Left renal cortex interstitium (tissue), 4 donors: ENCODE results near the gene DTNB. TPM values are rescaled to one million over a fixed set of nuclear protein-coding genes. Genes with fewer than 3 reads are reported as not detected.

ENCODE experiments used
- DNase-seq, 4 donors: peaks; one replicate each; pipeline ENCODE4 v3.0.0-alpha.2; 2013; ENCODE audit warnings: low read depth in 4 of 4, low spot score in 2 of 4, missing footprints in 1 of 4
- polyA plus RNA-seq, 4 donors: library from polyadenylated mRNA; unstranded; fragments of 120-200 nt; gene quantifications; one replicate each; pipeline ENCODE4 v1.2.1, GENCODE V29; 2013; ENCODE audit not compliant: insufficient read length in 4 of 4

Gene DTNB
- polyA plus RNA-seq, 4 donors: 19.2 to 23.3 (median 21.5) TPM

- no peak for DNase-seq
These were observed 80.5 kb downstream of the DTNB start for GRCh38 chr2:25592766-25593292.

DNA sequence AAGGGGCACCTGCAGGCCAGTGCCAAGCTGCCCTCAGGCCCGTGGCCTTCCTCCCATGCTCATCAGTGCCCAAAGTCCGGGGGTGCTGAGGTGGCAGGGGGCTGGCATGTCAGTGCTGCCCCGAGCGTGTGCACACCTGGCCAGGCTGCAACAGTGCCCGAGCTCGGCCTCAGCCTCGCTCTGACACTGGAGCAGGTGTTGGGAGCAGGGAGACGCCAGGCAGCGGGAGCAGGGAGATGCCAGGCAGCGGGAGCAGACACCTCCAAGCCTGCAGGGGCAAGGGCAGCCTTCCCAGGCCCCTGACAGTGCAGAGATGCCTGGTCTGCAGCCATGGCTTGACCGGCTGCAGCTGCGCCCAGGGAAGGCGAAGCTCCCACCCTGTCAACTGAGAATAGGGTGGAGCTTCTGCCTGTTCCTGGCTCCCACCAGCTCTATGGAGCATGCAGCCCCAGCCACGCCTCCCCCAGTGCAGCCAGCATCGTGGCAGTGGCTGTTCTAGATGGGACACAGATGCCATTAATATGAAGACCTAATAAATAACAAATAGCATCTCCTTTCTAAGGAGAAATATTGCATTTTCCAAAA is 82.4 kb downstream of the DTNB start:
- no peak for DNase-seq

- DNase-seq: no peak
These were observed 83.6 kb downstream of the DTNB start for GRCh38 chr2:25589676-25590205.

GRCh38 chr2:25588576-25588975 is 84.8 kb downstream of the DTNB start:
- DNase-seq: no peak

DNA sequence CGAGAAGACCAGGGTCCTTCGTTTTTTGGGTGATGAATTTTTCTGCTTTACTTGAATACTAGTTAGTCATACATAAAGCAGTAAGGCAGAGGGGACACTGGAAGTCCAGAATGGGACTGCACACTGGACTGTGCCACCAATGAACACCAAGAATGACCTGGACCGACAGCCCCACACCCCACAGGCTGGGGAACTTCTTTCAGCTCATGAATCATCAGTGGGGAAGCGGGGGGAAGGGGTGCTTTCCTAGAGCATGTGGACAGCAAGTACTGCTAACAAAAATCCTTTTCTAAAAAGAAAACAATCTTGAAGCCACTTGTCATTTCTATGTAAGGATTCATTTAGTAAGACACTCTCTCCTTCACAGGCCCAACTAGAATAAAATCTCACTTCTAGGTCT is 86.0 kb downstream of the DTNB start:
- no peak for DNase-seq

- no peak for DNase-seq
These were observed 86.6 kb downstream of the DTNB start for GRCh38 chr2:25586726-25587144.

DNA sequence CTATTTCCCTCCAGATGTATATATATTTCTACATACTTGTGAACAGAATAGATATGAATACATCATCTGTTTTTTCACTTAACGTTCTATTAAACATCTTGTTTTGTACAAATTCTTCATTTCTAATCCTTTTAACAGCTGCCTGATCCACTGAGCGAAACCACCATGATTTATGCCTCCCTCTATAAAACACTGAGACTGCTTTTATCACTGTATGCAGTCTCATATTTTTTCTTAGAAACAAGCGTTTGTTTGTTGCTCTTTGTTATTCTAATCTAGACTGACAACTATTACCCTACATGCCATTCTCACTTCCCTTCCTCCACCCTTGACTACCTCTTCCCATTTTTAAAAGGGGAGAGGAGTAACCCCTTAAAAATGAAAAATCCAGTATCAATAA is 88.2 kb downstream of the DTNB start:
- no peak for DNase-seq

- DNase-seq: no peak
These were observed 91.1 kb downstream of the DTNB start for GRCh38 chr2:25582077-25582830.

DNA sequence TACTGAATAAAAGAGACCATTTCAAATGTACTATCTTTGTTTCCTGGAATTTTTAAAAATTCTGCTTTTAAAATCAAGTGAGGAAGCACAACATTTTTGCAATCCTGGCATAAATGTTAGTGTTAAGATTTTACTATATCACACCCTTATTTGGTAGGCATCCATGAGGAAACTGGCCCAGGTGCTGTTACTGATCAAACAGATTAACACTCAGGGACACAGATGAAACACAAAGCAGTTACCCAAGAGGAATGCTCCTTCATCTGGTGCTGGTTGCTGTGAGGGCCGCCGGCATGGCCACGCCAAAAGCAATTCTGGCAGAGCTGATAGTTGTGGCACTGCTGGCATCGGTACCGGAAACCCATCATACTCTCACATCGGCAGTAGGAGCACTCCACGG is 96.8 kb downstream of the DTNB start:
- no peak for DNase-seq

GRCh38 chr2:25572638-25573037 is 100.7 kb downstream of the DTNB start:
- no peak for DNase-seq

DNA sequence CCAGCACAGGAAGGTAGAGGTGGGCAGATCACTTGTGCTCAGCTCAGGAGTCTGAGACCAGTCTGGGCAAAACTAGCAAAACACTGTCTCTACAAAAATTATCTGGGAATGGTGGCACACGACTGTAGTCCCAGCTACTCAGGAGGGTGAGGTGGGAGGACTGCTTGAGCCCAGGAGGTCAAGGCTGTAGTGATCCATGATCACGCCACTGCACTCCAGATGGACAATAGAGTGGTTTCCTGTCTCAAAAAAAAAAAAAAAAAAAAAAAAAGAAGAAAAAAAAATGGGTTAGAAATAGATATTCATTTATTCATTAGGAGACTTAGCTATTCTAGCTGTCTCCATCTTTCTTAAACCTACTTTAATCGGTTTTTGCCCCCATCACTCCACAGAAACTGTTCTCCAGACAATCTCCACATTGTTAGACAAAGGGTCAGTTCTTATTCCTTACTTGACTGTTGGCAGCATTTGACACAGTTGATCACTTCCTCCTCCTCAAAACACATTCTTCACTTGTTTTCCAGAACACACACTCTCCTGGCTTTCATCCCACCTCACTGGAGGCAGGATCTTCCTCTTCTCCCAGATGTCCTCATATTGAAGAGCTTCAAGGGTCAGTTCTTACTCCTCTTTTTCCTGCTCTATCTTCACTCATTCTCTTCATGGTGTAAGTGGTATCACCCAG is 103.1 kb downstream of the DTNB start:
- DNase-seq: no peak

DNA sequence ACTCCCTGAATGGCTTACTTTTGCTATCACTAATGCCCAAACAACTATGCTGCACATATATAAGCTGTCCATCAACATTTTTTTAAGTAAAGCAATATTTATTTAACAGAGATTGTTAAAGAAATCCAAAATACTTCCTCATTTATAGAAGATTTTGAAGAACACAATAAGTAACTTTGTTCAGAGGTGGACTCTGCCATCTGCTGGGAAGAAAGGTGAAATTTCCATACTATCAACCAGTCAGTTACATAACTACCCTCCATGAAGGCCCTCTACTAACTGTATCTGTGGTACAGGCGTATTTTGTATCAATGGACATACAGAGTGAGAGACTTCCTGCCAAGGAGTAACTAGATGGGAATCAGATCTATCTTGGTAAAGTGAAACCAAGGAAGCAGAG is 106.0 kb downstream of the DTNB start:
- DNase-seq: no peak

DNA sequence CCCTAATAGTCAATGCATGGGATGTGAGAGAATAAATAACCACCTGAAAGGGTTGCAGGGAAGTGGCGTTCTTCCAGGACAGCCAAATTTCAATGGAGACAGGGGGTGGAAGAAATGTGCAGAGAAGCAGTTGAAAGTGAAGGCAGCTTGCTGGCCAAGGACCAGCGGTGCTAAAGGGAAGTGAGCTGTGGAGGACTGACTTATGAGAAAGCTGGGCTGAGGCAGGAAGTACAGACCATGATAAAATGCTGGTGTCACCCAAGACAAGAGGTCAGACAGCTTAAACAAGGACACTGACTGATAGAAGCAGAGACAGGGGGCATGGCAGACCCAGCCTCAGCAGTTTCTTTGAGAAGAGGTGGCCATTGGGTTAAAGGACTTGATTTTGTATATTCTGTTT is 106.7 kb downstream of the DTNB start:
- peak in 1 of 4 donors; percentile 38 for DNase-seq

DNA sequence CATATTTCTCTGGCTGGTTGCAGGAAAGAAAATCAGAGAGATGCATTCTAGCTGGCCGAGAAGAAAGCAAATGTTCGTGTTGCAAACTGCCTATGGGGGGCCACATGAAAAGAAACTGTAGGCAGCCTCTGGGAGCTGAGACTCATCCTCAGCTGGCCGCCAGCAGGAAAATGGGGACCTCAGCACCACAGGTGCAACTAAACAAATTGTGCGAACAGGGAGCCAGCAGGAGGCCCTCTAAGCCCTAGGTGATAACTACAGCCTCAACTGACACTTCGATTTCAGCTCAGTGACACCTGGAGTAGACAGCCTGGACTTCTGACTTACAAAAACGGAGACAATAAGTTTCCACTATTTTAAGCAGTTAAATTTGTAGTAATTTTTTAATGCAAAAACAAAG is 107.3 kb downstream of the DTNB start:
- DNase-seq: no peak

- DNase-seq: no peak
These were observed 112.1 kb downstream of the DTNB start for GRCh38 chr2:25561136-25561850.

GRCh38 chr2:25559148-25559547 is 114.2 kb downstream of the DTNB start:
- DNase-seq: no peak

GRCh38 chr2:25558262-25558661 is 115.1 kb downstream of the DTNB start:
- DNase-seq: no peak

DNA sequence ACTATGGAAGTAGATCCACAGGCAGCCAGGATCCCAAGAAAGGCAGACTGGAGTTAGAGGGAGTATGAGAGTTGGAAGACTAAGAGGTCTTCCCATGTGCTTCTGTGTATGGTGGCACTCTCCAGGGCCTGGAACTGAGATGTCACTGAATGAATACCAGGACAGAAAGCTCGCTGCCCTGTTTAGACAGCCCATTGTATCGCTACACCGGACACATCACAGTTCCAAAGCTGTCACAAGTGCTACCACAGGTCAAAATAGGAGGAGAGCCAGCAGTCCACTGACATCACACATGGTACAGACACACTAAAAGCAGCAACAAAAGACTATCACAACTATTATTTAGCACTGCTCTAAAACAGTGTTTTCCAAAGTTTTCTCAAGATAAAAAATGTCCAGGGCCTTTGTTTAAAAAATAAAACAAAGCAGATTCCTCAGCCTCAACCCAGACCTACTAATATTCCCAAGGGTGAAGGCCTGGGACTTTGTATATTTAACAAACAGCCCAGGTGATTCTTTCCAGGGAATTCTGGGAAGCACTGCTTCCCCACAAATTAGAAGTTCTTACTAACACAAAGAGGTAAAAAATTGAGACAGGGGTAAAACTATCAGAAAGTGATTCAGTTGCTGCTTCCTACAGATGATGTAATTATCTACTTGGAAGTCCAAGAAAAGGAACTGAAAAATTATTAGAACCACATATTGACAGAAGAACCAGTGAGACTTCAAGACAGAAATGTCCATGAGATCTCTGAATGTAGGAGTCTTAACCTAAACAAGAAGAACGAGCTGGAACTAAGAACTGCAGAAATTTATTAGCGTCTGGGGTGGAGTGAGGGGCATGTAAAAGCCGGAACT is 116.0 kb downstream of the DTNB start:
- no peak for DNase-seq

DNA sequence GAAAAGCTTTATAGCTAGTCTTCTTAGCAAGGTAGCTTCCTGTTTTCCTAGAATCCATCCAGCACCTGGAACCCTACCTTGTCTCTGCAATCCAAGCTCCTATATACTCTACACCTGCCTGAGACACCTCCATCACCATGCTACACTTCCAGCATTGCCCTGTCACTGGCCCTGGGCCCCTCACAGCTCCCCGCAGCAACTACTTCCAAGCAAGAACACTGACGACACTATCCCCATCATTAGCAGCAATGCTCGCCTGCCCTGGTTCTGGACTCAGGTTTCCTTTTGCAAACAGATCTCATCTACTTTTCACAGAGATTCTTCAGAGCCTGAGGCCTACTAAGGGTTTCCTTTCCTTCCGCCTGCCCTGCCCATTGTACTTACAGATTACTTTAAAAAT is 121.1 kb downstream of the DTNB start:
- DNase-seq: no peak

GRCh38 chr2:25551316-25551715 is 122.1 kb downstream of the DTNB start:
- DNase-seq: no peak
